K562 (cell line): ENCODE measurements around the gene NOL8. TPM values are rescaled to one million over a fixed set of nuclear protein-coding genes. Genes with fewer than 3 reads are reported as not detected.

ENCODE experiments used
- ATAC-seq: fragments of 200-7000 bp; cut with Tn5 transposase; 3 replicates; pipeline ENCODE4 v1.9.1; 2020; ENCODE audit warnings: moderate library complexity
- BruUV-seq: library from RNA; stranded (reverse); fragments of 400-500 nt; replicated peaks from 2 replicates; lab custom pipeline; 2021; lab: Mats Ljungman, UMichigan
- CTCF ChIA-PET: fragments of 300-600 bp; formaldehyde crosslinking; extraction: SDS; loops from one replicate; lab custom pipeline; 2021; ENCODE audit warnings: low intra/inter-chr PET ratio; lab: Yijun Ruan, JAX
- POLR2A ChIA-PET: fragments of 300-600, 350-650 bp; sonication (Branson Sonifier 250); formaldehyde crosslinking; extraction: SDS; loops from one replicate; lab custom pipeline; 2021; ENCODE audit warnings: antibody characterized with exemption, inconsistent platforms; lab: Yijun Ruan, JAX
- DNase-seq, 4 experiments: peaks; one replicate each; pipeline versions ENCODE4 v3.0.0 to v3.0.0-alpha.2; 2011 to 2018; ENCODE audit warnings: low spot score in 3 of 4, mixed read lengths in 3 of 4; ENCODE audit errors: extremely low read depth in 1 of 4
- FAIRE-seq: peaks from 2 replicates; lab custom pipeline; 2011; peaks lifted over from hg19 to GRCh38; lab: Jason Lieb, UNC
- H2AFZ ChIP-seq: 2 replicates; pipeline ENCODE4 v1.6.0; 2011; ENCODE audit warnings: low read depth, low read length, control low read depth, inconsistent platforms
- H3K27ac ChIP-seq: fragments of 200-600 bp; 3 replicates; pipeline ENCODE4 v1.8.0; 2011; ENCODE audit warnings: low read depth, mild to moderate bottlenecking, control low read depth, inconsistent platforms, low read length, moderate library complexity, mixed read lengths; ENCODE audit errors: extremely low read depth
- H3K27me3 ChIP-seq, 2 experiments: fragments of 300-600 bp in 1 of 2; 2 replicates in 1 of 2; 3 replicates in 1 of 2; pipeline versions ENCODE4 v1.6.0 to v1.8.0; 2011; ENCODE audit warnings: inconsistent platforms in 2 of 2, low read length in 2 of 2, mild to moderate bottlenecking in 1 of 2, mixed read lengths in 1 of 2, moderate library complexity in 1 of 2; ENCODE audit not compliant: control insufficient read depth in 2 of 2, insufficient read depth in 2 of 2
- H3K36me3 ChIP-seq: fragments of 300-600 bp; 3 replicates; pipeline ENCODE4 v1.8.0; 2011; ENCODE audit warnings: mild to moderate bottlenecking, low read length, inconsistent platforms; ENCODE audit not compliant: control insufficient read depth, insufficient read depth
- H3K4me1 ChIP-seq, 2 experiments: fragments of 200-600 bp in 1 of 2; replicated peaks in 1 of 2; 2 replicates in 1 of 2; 3 replicates in 1 of 2; pipeline versions ENCODE4 v1.5.1 to v1.8.0; 2011; ENCODE audit warnings: inconsistent platforms in 2 of 2, low read length in 2 of 2, mild to moderate bottlenecking in 1 of 2, mixed read lengths in 1 of 2, moderate library complexity in 1 of 2; ENCODE audit not compliant: control insufficient read depth in 2 of 2, insufficient read depth in 2 of 2
- H3K4me2 ChIP-seq: 2 replicates; pipeline ENCODE4 v1.6.1; 2011; ENCODE audit warnings: low read length, control low read depth, inconsistent platforms, mixed read lengths; ENCODE audit not compliant: insufficient read depth
- H3K4me3 ChIP-seq: fragments of 200-600 bp; sonication (generic), shearing (Covaris generic); 2 replicates; pipeline ENCODE4 v1.5.1; 2016; ENCODE audit warnings: control low read depth, inconsistent platforms
- H3K79me2 ChIP-seq: fragments of 200-600 bp; 3 replicates; pipeline ENCODE4 v1.8.0; 2011; ENCODE audit warnings: low read length, inconsistent platforms; ENCODE audit not compliant: control insufficient read depth, insufficient read depth
- H3K9ac ChIP-seq, 2 experiments: 2 replicates each; pipeline versions ENCODE4 v1.6.0 to v1.6.1; 2011; ENCODE audit warnings: low read depth in 2 of 2, low read length in 2 of 2, control low read depth in 1 of 2, inconsistent platforms in 1 of 2, mild to moderate bottlenecking in 1 of 2, mixed read lengths in 1 of 2; ENCODE audit not compliant: insufficient read depth in 1 of 2
- H3K9me1 ChIP-seq: one replicate; pipeline ENCODE4 v1.6.0; 2011; ENCODE audit warnings: inconsistent platforms, mild to moderate bottlenecking, low read length, moderate library complexity; ENCODE audit not compliant: control insufficient read depth, insufficient read depth
- H3K9me3 ChIP-seq: replicated peaks from 2 replicates; pipeline ENCODE4 v1.5.1; 2011; ENCODE audit warnings: low read depth, low read length, inconsistent platforms; ENCODE audit not compliant: control insufficient read depth, insufficient read depth
- H4K20me1 ChIP-seq: replicated peaks from 2 replicates; pipeline ENCODE4 v1.6.1; 2011; ENCODE audit warnings: low read length, inconsistent platforms, mixed read lengths; ENCODE audit not compliant: control insufficient read depth, insufficient read depth
- ELF2 ChIP-seq: fragments of 250-450 bp; sonication (Bioruptor Pico); IDR thresholded peaks from 2 replicates; pipeline ENCODE4 v1.5.0; 2021; ENCODE audit warnings: mild to moderate bottlenecking
- HES1 ChIP-seq: fragments of 450-650 bp; IDR thresholded peaks from 2 replicates; pipeline ENCODE4 v1.6.1; 2016; ENCODE audit warnings: low read depth, mild to moderate bottlenecking, moderate library complexity
- ID3 ChIP-seq, 2 experiments: fragments of 250-450 bp in 1 of 2; fragments of 450-650 bp in 1 of 2; sonication (Bioruptor Pico) in 1 of 2; IDR thresholded peaks; 2 replicates each; pipeline versions ENCODE4 v1.6.1 to v1.8.0; 2016 to 2021; ENCODE audit warnings: mild to moderate bottlenecking in 2 of 2, moderate library complexity in 2 of 2, missing compliant biosample characterization in 1 of 2, missing genetic modification characterization in 1 of 2
- POLR2AphosphoS5 ChIP-seq: IDR thresholded peaks from 2 replicates; pipeline ENCODE4 v1.6.1; 2011; ENCODE audit warnings: mild to moderate bottlenecking, low read depth, low read length, moderate library complexity; ENCODE audit not compliant: control insufficient read depth, insufficient read depth
- PYGO2 ChIP-seq: fragments of 450-650 bp; IDR thresholded peaks from 2 replicates; pipeline ENCODE4 v1.6.1; 2016; ENCODE audit warnings: mild to moderate bottlenecking, missing genetic modification characterization, moderate library complexity, missing compliant biosample characterization
- TAL1 ChIP-seq: fragments of 450-650 bp; IDR thresholded peaks from 2 replicates; pipeline ENCODE4 v1.6.1; 2016; ENCODE audit warnings: mild to moderate bottlenecking
- ZNF280A ChIP-seq: fragments of 450-650 bp; IDR thresholded peaks from 2 replicates; pipeline ENCODE4 v1.6.1; 2018; ENCODE audit warnings: mild to moderate bottlenecking, low read depth; ENCODE audit not compliant: partially characterized antibody
- ZNF347 ChIP-seq: fragments of 450-650 bp; formaldehyde crosslinking; IDR thresholded peaks from 2 replicates; pipeline ENCODE4 v1.4.0; 2020; ENCODE audit warnings: low read depth, mild to moderate bottlenecking, moderate library complexity
- ZNF407 ChIP-seq: fragments of 450-650 bp; IDR thresholded peaks from 2 replicates; pipeline ENCODE4 v1.6.1; 2016; ENCODE audit warnings: low read depth
- WGBS: fragments of 100-300 bp; shearing (Covaris generic); methylation state at CpG from one replicate; pipeline ENCODE4 v1.1.6; 2016; ENCODE audit warnings: low coverage, mixed read lengths; ENCODE audit not compliant: insufficient coverage; ENCODE audit errors: missing lambda C conversion rate; 5-methylcytosine and 5-hydroxymethylcytosine counted together
- in situ Hi-C: fragments of 300-500 bp; cut with MboI; formaldehyde crosslinking; loops from 4 replicates; pipeline ENCODE4 v1.15.0; 2018; ENCODE audit warnings: inconsistent platforms, mixed read lengths
- intact Hi-C: fragments of 100-400 bp; cut with micrococcal nuclease; formaldehyde crosslinking; loops from 2 replicates; pipeline ENCODE4 v1.14.2; 2022
- polyA plus RNA-seq, 8 experiments: library from polyadenylated mRNA; depleted of rRNA in 4 of 8; stranded (reverse) in 5 of 8; unstranded in 3 of 8; fragments of >200 nt; fragmentation: Nextera tagmentation in 2 of 8; fragmentation: Illumina TruSeq in 1 of 8; extraction: Ambion mirVana in 2 of 8; extraction: Trizol in 1 of 8; gene quantifications; 2 replicates each; pipeline versions ENCODE4 v1.2.1 to v1.2.3, GENCODE V29; 2011 to 2014; ENCODE audit warnings: inconsistent platforms in 1 of 8, missing spikeins in 1 of 8
- total RNA-seq, 7 experiments: library from RNA; depleted of rRNA in 6 of 7; stranded (reverse); fragments of >200 nt in 6 of 7; fragmentation: Illumina TruSeq in 2 of 7; extraction: Trizol in 2 of 7; gene quantifications; 2 replicates each; pipeline versions ENCODE4 v1.2.1 to v1.2.3, GENCODE V29; 2011 to 2021; ENCODE audit warnings: low replicate concordance in 1 of 7

NOL8 gene
- total and polyA plus RNA-seq, 9 of the 15 experiments (the other 6 are each of a cell fraction or from before 2014, with no cell fraction given) = 51.3 to 91.5 (median 58.7) TPM

GRCh38 chr9:92295240-92295790 is 29.8 kb downstream of the NOL8 start:
- Histone ChIP-seq H3K36me3 (peaks cover 69% of the 10 kb centered on the region), H3K27ac (peak overlapping the region; percentile 97), H4K20me1 (peaks cover 5% of the 10 kb centered on the region), H3K9me3 (no peaks in the 10 kb centered on the region), H3K27me3 (no peaks in the 10 kb centered on the region), H3K4me3 (peak overlapping the region; percentile 70; the same call in 1 of the 2 replicates), H2AFZ (peak overlapping the region; percentile 68), H3K79me2 (peaks cover 58% of the 10 kb centered on the region), H3K9ac (peak overlapping the region; percentile 29 to 100; a peak in 3 of 4 replicates), H3K4me1 (peaks cover 7 to 23% of the 10 kb centered on the region in 2 experiments), H3K9me1 (no peaks in the 10 kb centered on the region), H3K4me2 (peak overlapping the region; percentile 100)
- peak in 2 of 4 experiments; percentile 24 to 78 for DNase-seq
- ChIA-PET POLR2A (interaction anchor here (0.9 to 4.0 kb wide), 8 partner anchors 11 to 151 kb away, joined by 3 to 38 read pairs (median 4); partner anchors contain the start of genes CENPP and NOL8), CTCF (no interaction called here)
- ATAC-seq = peak; percentile 52
- in situ Hi-C loops (no loop called here), intact Hi-C loops (no loop called here)
- FAIRE-seq = peak; percentile 73
- WGBS = 3% methylated on average over 7 of the region's 7 CpGs
- no TSS peak for BruUV-seq
- no peak for TF ChIP-seq ZNF280A
- TF ChIP-seq HES1 = 0 out of 2 replicates have a peak, but pooled peaks have one; percentile 28
- TF ChIP-seq POLR2AphosphoS5 = peak; percentile 45; the same call in 1 of the 2 replicates
- TF ChIP-seq PYGO2 (tag) = 0 out of 2 replicates have a peak, but pooled peaks have one; percentile 23
- TF ChIP-seq ZNF347 (CRISPR knock-in tag) = no peak
- no peak for TF ChIP-seq ID3 (CRISPR knock-in tag; IDR thresholded peaks at IDR 0.05)
- TF ChIP-seq ID3 (tag; IDR thresholded peaks at IDR 0.05) = no peak
- TF ChIP-seq ELF2 (CRISPR knock-in tag) = no peak
- no peak for TF ChIP-seq ZNF407
- TF ChIP-seq TAL1 = peak; percentile 25; the same call in 1 of the 2 replicates
